Nephron progenitor cell (in vitro differentiated cells): ENCODE measurements around the gene ARMH4.

Experiments used
- DNase-seq: peaks from one replicate; pipeline ENCODE4 v3.0.0; 2021
- H3K27ac Mint-ChIP-seq: 2 replicates; pipeline ENCODE4 v1.8.0; 2021; ENCODE audit warnings: mild to moderate bottlenecking, moderate library complexity, mixed read lengths
- H3K27me3 Mint-ChIP-seq: 2 replicates; pipeline ENCODE4 v1.8.0; 2021; ENCODE audit warnings: mild to moderate bottlenecking, low read depth, mixed read lengths; ENCODE audit not compliant: poor library complexity
- H3K36me3 Mint-ChIP-seq: 2 replicates; pipeline ENCODE4 v1.8.0; 2021; ENCODE audit warnings: low read depth, mixed read lengths
- H3K4me1 Mint-ChIP-seq: 2 replicates; pipeline ENCODE4 v1.8.0; 2021; ENCODE audit warnings: mixed read lengths
- H3K4me3 Mint-ChIP-seq: 2 replicates; pipeline ENCODE4 v1.8.0; 2021; ENCODE audit warnings: mild to moderate bottlenecking, moderate library complexity, mixed read lengths
- H3K9me3 Mint-ChIP-seq: 2 replicates; pipeline ENCODE4 v1.8.0; 2021; ENCODE audit warnings: mild to moderate bottlenecking, moderate library complexity, mixed read lengths
- TF ChIP-seq, protein P1 (sequence below): fragments of 200-600 bp; sonication (generic); IDR thresholded peaks from 2 replicates; pipeline ENCODE4 v1.5.0; 2021; ENCODE audit warnings: antibody characterized with exemption

ARMH4 gene

DNA sequence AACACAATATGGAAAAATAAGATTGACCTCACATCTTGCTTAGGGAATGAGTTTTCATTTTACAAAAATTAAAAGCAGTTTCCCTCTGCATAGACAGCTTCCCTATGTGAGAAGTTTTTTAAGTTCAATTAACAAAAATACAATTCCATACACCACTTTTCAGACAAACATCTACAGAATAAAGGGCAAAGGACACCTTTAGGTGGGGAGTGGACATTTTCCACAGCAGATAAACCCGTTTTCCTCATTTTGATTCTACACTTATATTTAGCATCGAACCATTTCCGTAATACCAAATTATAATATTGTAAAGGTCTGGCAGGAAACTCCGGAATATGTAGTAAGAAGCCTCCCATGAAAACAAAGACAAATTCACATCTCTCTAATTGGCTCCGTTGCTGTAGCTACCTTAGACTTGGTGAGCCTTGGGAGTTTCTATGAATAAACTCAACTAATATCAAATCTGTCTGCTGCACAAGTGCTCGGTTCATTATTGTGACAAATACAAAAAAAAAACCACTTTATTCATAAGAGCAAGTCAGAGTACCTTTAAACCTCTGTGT, 1.7 kb downstream of the ARMH4 start:
- H3K4me3 Mint-ChIP-seq = peak overlapping the region; percentile 92
- H3K4me1 Mint-ChIP-seq = peaks cover 22% of the 10 kb centered on the region
- H3K27ac Mint-ChIP-seq = no peak overlapping the region
- H3K9me3 Mint-ChIP-seq = no peaks in the 10 kb centered on the region
- DNase-seq = no peak
- H3K27me3 Mint-ChIP-seq = peaks cover 59% of the 10 kb centered on the region
- no peaks in the 10 kb centered on the region for H3K36me3 Mint-ChIP-seq
- TF ChIP-seq, protein P1, sequence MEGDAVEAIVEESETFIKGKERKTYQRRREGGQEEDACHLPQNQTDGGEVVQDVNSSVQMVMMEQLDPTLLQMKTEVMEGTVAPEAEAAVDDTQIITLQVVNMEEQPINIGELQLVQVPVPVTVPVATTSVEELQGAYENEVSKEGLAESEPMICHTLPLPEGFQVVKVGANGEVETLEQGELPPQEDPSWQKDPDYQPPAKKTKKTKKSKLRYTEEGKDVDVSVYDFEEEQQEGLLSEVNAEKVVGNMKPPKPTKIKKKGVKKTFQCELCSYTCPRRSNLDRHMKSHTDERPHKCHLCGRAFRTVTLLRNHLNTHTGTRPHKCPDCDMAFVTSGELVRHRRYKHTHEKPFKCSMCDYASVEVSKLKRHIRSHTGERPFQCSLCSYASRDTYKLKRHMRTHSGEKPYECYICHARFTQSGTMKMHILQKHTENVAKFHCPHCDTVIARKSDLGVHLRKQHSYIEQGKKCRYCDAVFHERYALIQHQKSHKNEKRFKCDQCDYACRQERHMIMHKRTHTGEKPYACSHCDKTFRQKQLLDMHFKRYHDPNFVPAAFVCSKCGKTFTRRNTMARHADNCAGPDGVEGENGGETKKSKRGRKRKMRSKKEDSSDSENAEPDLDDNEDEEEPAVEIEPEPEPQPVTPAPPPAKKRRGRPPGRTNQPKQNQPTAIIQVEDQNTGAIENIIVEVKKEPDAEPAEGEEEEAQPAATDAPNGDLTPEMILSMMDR = no peak

DNA sequence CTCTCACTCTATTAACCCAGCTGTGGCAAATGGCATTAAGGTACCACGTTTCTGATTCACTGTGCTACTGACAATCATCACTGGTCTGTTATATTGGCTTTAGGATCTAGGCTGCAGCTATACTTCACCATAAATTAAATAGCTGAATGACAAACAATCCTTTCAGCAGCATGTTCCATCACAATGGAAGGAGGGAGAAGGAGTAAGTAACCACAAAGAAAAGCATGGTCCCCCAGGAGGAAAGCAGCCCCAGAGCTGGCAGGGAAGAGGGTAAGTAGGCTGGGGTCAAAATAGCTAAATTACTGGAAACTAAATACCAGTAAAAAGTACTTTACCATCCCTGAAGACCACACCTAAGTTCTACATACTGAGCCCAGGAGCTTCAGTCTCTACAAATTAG, 2.8 kb downstream of the ARMH4 start:
- TF ChIP-seq, protein P1 = no peak
- peaks cover 52% of the 10 kb centered on the region for H3K27me3 Mint-ChIP-seq

DNA sequence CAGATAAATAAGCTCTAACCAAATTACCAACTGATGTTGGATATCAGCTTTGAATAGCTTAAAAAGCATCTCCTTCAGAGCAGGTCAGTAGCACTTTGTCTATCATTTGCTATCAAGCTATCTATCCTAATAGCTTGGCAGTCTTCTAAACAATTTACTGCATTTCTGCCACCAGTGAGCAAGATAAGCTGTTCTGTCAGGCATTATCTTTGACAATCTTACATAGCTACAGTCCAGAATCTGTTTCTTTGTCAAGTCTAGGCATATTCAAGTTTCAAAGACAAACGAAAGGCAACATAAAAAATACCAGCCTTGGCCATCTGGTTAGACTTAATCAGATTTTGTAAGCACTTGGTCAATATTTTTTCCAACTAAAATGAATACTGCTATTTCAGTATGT, 5.6 kb downstream of the ARMH4 start:
- H3K27ac Mint-ChIP-seq = no peak overlapping the region
- H3K9me3 Mint-ChIP-seq = no peaks in the 10 kb centered on the region
- H3K4me3 Mint-ChIP-seq = no peak overlapping the region
- no peak for DNase-seq
- H3K27me3 Mint-ChIP-seq = peaks cover 37% of the 10 kb centered on the region
- TF ChIP-seq, protein P1 = no peak
- H3K4me1 Mint-ChIP-seq = peaks cover 10% of the 10 kb centered on the region
- H3K36me3 Mint-ChIP-seq = no peaks in the 10 kb centered on the region

More for the DNA sequence above, 2.8 kb downstream of the ARMH4 start:
- H3K9me3 Mint-ChIP-seq = no peaks in the 10 kb centered on the region
- no peaks in the 10 kb centered on the region for H3K36me3 Mint-ChIP-seq
- H3K27ac Mint-ChIP-seq = no peak overlapping the region
- H3K4me1 Mint-ChIP-seq = peaks cover 22% of the 10 kb centered on the region
- H3K4me3 Mint-ChIP-seq = no peak overlapping the region
- DNase-seq = no peak

DNA sequence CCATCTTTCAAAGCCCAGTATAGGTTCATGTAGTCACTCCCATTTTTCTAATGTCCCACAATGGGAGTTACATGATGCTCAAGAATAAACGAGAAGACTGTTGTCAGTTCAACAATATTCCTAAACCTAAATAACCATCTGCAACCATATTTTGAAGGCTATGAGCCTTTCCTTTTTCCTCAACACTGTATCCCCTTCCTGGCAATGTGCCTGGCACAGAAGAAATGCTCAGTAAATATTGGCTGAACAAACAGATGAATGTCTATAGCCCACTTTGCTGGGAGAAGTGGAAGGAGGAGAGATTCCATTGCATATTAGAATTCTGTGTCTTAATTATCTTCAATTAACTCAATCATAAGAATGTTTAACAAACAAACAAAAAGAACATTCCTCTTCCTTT, 6.1 kb downstream of the ARMH4 start:
- no peak overlapping the region for H3K27ac Mint-ChIP-seq
- no peak overlapping the region for H3K4me3 Mint-ChIP-seq
- TF ChIP-seq, protein P1 = no peak
- no peak for DNase-seq
- H3K4me1 Mint-ChIP-seq = peaks cover 5% of the 10 kb centered on the region
- H3K27me3 Mint-ChIP-seq = peaks cover 32% of the 10 kb centered on the region
- no peaks in the 10 kb centered on the region for H3K36me3 Mint-ChIP-seq
- H3K9me3 Mint-ChIP-seq = no peaks in the 10 kb centered on the region

DNA sequence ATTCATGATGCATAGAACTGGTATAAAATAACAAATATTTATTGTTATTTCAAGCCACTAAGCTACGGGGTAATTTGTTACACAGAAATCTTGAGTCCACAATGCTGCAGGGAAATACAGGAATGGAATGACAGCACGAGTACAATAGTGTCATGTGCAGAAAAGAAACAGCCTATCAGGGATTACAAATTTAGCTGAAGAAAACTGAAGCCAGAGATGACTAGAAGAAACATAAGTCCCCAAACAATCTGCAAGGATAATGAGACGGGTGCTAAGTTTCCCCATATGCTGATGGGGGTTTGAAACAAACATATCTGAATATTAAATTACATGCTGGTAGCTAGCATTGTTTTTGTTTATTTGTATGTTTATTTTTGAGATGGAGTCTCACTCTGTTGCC, 8.9 kb downstream of the ARMH4 start:
- Mint-ChIP-seq H3K36me3 (no peaks in the 10 kb centered on the region), H3K27ac (no peak overlapping the region), H3K9me3 (no peaks in the 10 kb centered on the region), H3K27me3 (peaks cover 8% of the 10 kb centered on the region), H3K4me3 (no peak overlapping the region), H3K4me1 (no peaks in the 10 kb centered on the region)
- TF ChIP-seq, protein P1 = no peak
- no peak for DNase-seq

DNA sequence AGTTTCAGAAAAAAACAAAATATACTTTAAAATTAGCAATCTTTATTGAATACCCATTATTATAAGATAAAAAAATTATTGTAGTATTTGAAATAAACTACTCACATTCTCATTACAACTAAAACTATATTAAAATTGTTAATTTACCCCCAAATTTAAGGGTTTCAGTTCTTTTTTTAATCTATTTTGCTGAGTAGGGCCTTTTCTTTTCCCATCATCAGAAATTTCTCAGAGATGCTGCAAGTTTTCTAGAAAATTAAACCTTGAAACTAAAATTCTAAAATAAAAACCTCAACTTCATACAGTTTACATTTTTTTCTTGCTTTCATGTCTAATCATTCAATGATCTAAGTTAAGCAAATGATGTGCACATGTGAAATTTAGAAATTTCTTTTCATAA, 10.1 kb downstream of the ARMH4 start:
- no peaks in the 10 kb centered on the region for H3K36me3 Mint-ChIP-seq
- H3K27me3 Mint-ChIP-seq = no peaks in the 10 kb centered on the region
- TF ChIP-seq, protein P1 = no peak
- no peaks in the 10 kb centered on the region for H3K4me1 Mint-ChIP-seq
- H3K27ac Mint-ChIP-seq = no peak overlapping the region
- no peak for DNase-seq
- H3K9me3 Mint-ChIP-seq = no peaks in the 10 kb centered on the region
- H3K4me3 Mint-ChIP-seq = no peak overlapping the region
